Panc1 (cell line): ENCODE results near the gene SLC12A3. TPM values are rescaled to one million over a fixed set of nuclear protein-coding genes. Genes with fewer than 3 reads are reported as not detected.

Experiments
- ATAC-seq: fragments of 200-7000 bp; cut with Tn5 transposase; 2 replicates; pipeline ENCODE4 v1.9.1; 2020; ENCODE audit warnings: mild to moderate bottlenecking, moderate library complexity
- BruUV-seq: library from RNA; stranded (reverse); fragments of 400-500 nt; replicated peaks from 2 replicates; lab custom pipeline; 2021; lab: Mats Ljungman, UMichigan
- CTCF ChIA-PET: fragments of 300-600 bp; sonication (Branson Sonifier 250); formaldehyde crosslinking; loops from one replicate; lab custom pipeline; 2022; ENCODE audit warnings: antibody characterized with exemption; lab: Charles Lee
- POLR2A ChIA-PET: fragments of 300-600 bp; sonication (Branson Sonifier 250); formaldehyde crosslinking; loops from one replicate; lab custom pipeline; 2022; ENCODE audit warnings: antibody characterized with exemption; lab: Charles Lee
- DNase-seq: peaks from one replicate; pipeline ENCODE4 v3.0.0-alpha.2; 2010; ENCODE audit warnings: low read depth, low spot score
- H3K27ac ChIP-seq: 2 replicates; pipeline ENCODE4 v1.5.1; 2011; ENCODE audit warnings: mild to moderate bottlenecking, low read length, inconsistent platforms
- H3K27me3 ChIP-seq: fragments of 200-500 bp; sonication (Bioruptor generic); 2 replicates; pipeline ENCODE4 v1.6.0; 2014; ENCODE audit warnings: low read length, inconsistent platforms; ENCODE audit not compliant: control insufficient read depth, insufficient read depth
- H3K36me3 ChIP-seq: fragments of 200-500 bp; sonication (Bioruptor generic); 2 replicates; pipeline ENCODE4 v1.5.1; 2014; ENCODE audit warnings: inconsistent platforms, mild to moderate bottlenecking, low read length, moderate library complexity; ENCODE audit not compliant: control insufficient read depth, insufficient read depth
- H3K4me1 ChIP-seq: 2 replicates; pipeline ENCODE4 v1.5.1; 2011; ENCODE audit warnings: inconsistent platforms, mild to moderate bottlenecking, low read length, moderate library complexity; ENCODE audit not compliant: control insufficient read depth, insufficient read depth
- H3K4me3 ChIP-seq, 2 experiments: 2 replicates each; pipeline ENCODE4 v1.5.1; 2011 to 2012; ENCODE audit warnings: low read depth in 2 of 2, low read length in 2 of 2, mild to moderate bottlenecking in 2 of 2, inconsistent platforms in 1 of 2, moderate library complexity in 1 of 2
- H3K9me3 ChIP-seq: fragments of 200-500 bp; sonication (Bioruptor generic); 2 replicates; pipeline ENCODE4 v1.5.1; 2014; ENCODE audit warnings: low read depth, mild to moderate bottlenecking, inconsistent platforms, low read length, moderate library complexity; ENCODE audit not compliant: control insufficient read depth, insufficient read depth
- CTCF ChIP-seq: fragments of 450-650 bp; IDR thresholded peaks from 2 replicates; pipeline ENCODE4 v1.5.1; 2017; ENCODE audit warnings: mild to moderate bottlenecking
- POLR2AphosphoS5 ChIP-seq: IDR thresholded peaks from 2 replicates; pipeline ENCODE4 v1.6.1; 2012; ENCODE audit warnings: mild to moderate bottlenecking, low read depth, low read length, moderate library complexity
- SIN3A ChIP-seq: IDR thresholded peaks from 2 replicates; pipeline ENCODE4 v1.6.1; 2012; ENCODE audit warnings: low read depth, mild to moderate bottlenecking, low read length, moderate library complexity, borderline replicate concordance; ENCODE audit not compliant: insufficient read depth
- TCF7L2 ChIP-seq: IDR thresholded peaks from 2 replicates; pipeline ENCODE4 v1.6.1; 2011; ENCODE audit warnings: mild to moderate bottlenecking, low read depth, low read length, inconsistent platforms
- in situ Hi-C: cut with HindIII; loops from 2 replicates; pipeline ENCODE4 v1.10.0; 2016; ENCODE audit warnings: low sequenced_read_pairs, low pct_unique_long_range_greater_than_20kb
- intact Hi-C: fragments of 100-400 bp; cut with micrococcal nuclease; formaldehyde crosslinking; loops from one replicate; pipeline ENCODE4 v1.10.0; 2022; ENCODE audit not compliant: unreplicated experiment
- total RNA-seq: library from RNA; stranded (reverse); gene quantifications from one replicate; pipeline ENCODE4 v1.2.1, GENCODE V29; 2021; ENCODE audit not compliant: unreplicated experiment
- TF ChIP-seq, protein P1 (sequence below), 2 experiments: IDR thresholded peaks; 2 replicates each; pipeline ENCODE4 v1.6.1; 2011 to 2012; ENCODE audit warnings: low read depth in 2 of 2, control low read depth in 1 of 2, low read length in 1 of 2, mild to moderate bottlenecking in 1 of 2, moderate library complexity in 1 of 2; ENCODE audit not compliant: insufficient read depth in 1 of 2

Gene SLC12A3
- total RNA-seq, 1 experiment from 2014 or later = 0.15 TPM

GRCh38 chr16:56847173-56847910, 17.7 kb upstream of the SLC12A3 start:
- ChIA-PET POLR2A (no interaction called here), CTCF (no interaction called here)
- intact Hi-C loops = no loop called here
- Histone ChIP-seq H3K9me3 (no peaks in the 10 kb centered on the region), H3K27me3 (no peaks in the 10 kb centered on the region), H3K27ac (no peak overlapping the region), H3K4me1 (no peaks in the 10 kb centered on the region; the same call in 1 of the 2 replicates), H3K4me3 (no peak overlapping the region), H3K36me3 (no peaks in the 10 kb centered on the region)
- DNase-seq (no peak), ATAC-seq (no peak)
- no TSS peak for BruUV-seq
- TF ChIP-seq CTCF (no peak), POLR2AphosphoS5 (no peak), TCF7L2 (no peak), SIN3A (no peak)
- TF ChIP-seq, protein P1, sequence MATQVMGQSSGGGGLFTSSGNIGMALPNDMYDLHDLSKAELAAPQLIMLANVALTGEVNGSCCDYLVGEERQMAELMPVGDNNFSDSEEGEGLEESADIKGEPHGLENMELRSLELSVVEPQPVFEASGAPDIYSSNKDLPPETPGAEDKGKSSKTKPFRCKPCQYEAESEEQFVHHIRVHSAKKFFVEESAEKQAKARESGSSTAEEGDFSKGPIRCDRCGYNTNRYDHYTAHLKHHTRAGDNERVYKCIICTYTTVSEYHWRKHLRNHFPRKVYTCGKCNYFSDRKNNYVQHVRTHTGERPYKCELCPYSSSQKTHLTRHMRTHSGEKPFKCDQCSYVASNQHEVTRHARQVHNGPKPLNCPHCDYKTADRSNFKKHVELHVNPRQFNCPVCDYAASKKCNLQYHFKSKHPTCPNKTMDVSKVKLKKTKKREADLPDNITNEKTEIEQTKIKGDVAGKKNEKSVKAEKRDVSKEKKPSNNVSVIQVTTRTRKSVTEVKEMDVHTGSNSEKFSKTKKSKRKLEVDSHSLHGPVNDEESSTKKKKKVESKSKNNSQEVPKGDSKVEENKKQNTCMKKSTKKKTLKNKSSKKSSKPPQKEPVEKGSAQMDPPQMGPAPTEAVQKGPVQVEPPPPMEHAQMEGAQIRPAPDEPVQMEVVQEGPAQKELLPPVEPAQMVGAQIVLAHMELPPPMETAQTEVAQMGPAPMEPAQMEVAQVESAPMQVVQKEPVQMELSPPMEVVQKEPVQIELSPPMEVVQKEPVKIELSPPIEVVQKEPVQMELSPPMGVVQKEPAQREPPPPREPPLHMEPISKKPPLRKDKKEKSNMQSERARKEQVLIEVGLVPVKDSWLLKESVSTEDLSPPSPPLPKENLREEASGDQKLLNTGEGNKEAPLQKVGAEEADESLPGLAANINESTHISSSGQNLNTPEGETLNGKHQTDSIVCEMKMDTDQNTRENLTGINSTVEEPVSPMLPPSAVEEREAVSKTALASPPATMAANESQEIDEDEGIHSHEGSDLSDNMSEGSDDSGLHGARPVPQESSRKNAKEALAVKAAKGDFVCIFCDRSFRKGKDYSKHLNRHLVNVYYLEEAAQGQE (IDR thresholded peaks at IDR 0.05; ENCODE audit: insufficient read depth in 1 of 2, low read depth in 2 of 2, low read length in 1 of 2) = no peak
- in situ Hi-C loops = no loop called here

GRCh38 chr16:56848029-56848936, 16.7 kb upstream of the SLC12A3 start:
- Histone ChIP-seq H3K36me3 (no peaks in the 10 kb centered on the region), H3K4me1 (no peaks in the 10 kb centered on the region; the same call in 1 of the 2 replicates), H3K9me3 (no peaks in the 10 kb centered on the region), H3K27ac (no peak overlapping the region), H3K27me3 (no peaks in the 10 kb centered on the region), H3K4me3 (no peak overlapping the region)
- CTCF ChIA-PET = no interaction called here
- no peak for DNase-seq
- intact Hi-C loops (no loop called here), in situ Hi-C loops (no loop called here)
- POLR2A ChIA-PET = no interaction called here
- TF ChIP-seq CTCF (no peak), POLR2AphosphoS5 (no peak), SIN3A (no peak), TCF7L2 (no peak)
- TF ChIP-seq, protein P1 (IDR thresholded peaks at IDR 0.05; ENCODE audit: insufficient read depth in 1 of 2, low read depth in 2 of 2, low read length in 1 of 2) = no peak
- no TSS peak for BruUV-seq
- ATAC-seq = no peak
